ENCODE results near the gene PIR. TPM values are rescaled to one million over a fixed set of nuclear protein-coding genes. Genes with fewer than 3 reads are reported as not detected.

The PIR gene
- total RNA-seq, 1 donor from 2014 or later = 24.8 TPM

DNA sequence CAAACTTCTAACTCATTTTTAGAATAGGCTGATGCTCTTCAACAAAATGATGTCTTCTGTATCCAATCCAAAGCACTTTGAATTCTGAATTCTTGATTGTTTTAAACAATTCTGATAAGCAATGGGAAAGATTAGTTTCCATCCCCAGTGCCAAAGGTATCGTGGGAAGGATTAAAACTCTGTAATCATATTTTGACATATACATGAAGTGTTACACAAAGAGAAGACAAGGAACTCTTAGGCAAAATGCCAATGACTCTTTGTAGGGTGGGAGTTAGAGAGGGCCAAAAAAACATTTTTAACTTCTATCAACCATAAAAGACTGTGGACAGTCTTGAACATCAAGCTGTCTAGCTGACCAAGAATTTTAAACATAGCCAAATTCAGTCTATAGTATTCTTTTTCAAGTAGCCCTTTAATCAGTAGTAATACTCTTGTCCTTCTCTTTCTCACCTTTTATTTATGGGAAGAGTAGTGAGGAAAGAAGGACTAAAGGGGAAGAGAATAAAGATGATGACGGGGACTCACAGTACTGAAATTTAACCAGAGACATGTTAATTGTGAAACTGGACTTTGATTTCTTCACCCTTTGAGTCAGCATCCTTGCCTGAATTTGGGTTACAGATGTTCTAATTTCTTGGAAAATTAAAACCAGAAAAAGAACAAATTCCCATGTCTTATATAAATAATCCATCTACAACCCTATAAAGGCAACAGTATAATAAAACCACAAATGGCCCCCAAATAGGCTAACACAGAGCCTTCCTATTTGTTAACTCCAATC, 57.1 kb downstream of the PIR start:
- intact Hi-C loops (cut with DNase I) = no loop called here
- ATAC-seq = no peak
- TF ChIP-seq, protein P1, sequence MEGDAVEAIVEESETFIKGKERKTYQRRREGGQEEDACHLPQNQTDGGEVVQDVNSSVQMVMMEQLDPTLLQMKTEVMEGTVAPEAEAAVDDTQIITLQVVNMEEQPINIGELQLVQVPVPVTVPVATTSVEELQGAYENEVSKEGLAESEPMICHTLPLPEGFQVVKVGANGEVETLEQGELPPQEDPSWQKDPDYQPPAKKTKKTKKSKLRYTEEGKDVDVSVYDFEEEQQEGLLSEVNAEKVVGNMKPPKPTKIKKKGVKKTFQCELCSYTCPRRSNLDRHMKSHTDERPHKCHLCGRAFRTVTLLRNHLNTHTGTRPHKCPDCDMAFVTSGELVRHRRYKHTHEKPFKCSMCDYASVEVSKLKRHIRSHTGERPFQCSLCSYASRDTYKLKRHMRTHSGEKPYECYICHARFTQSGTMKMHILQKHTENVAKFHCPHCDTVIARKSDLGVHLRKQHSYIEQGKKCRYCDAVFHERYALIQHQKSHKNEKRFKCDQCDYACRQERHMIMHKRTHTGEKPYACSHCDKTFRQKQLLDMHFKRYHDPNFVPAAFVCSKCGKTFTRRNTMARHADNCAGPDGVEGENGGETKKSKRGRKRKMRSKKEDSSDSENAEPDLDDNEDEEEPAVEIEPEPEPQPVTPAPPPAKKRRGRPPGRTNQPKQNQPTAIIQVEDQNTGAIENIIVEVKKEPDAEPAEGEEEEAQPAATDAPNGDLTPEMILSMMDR (IDR thresholded peaks at IDR 0.05) = no peak

DNA sequence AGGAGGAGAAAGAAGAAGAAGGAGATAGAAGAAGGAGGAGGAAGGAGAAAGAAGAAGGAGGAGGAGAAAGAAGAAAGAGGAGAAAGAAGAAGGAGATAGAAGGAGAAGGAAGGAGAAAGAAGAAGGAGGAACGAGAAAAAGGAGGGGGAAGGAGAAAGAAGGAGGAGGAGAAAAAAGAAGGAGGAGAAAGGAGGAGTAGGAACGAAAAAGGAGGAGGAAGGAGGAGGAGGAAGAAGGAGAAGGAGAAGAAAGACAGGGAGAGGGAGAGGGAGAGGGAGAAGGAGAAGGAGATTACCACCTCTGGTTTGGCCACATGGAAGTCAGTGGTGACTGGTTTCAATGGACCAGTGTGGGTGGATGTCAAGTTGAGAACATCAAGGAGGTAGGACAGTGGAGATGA, 58.9 kb downstream of the PIR start:
- TF ChIP-seq, protein P1 (IDR thresholded peaks at IDR 0.05) = no peak
- no peaks in the 10 kb centered on the region for H3K36me3 ChIP-seq
- intact Hi-C loops (cut with DNase I) = no loop called here
- no peak overlapping the region for H3K27ac ChIP-seq
- H3K4me1 ChIP-seq = no peaks in the 10 kb centered on the region
- H3K27me3 ChIP-seq = no peaks in the 10 kb centered on the region
- no peaks in the 10 kb centered on the region for H3K9me3 ChIP-seq
- no peak for DNase-seq
- ATAC-seq = no peak
- H3K4me3 ChIP-seq = no peak overlapping the region

More for the DNA sequence above, 57.1 kb downstream of the PIR start:
- DNase-seq = no peak
- Histone ChIP-seq H3K27me3 (no peaks in the 10 kb centered on the region), H3K9me3 (no peaks in the 10 kb centered on the region), H3K4me3 (no peak overlapping the region), H3K36me3 (no peaks in the 10 kb centered on the region), H3K27ac (no peak overlapping the region), H3K4me1 (no peaks in the 10 kb centered on the region)

DNA sequence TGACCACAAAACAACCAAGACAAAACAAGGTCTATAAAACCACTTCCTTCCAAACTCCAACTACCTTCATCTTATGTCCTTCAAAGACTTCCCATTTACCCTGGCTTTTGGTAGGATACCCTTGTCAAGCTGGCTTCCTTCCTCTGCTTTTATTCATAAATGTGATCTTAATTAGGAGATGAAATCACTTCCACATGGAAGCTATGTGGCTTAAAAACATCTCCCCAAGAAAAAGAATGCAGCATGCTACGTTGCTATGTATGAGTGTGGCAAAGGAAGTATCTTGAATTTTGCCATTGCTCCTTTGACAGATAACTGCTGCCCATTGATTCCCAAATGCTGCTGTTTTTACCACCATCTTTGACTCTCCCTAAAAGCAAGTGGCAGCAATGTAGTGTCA, 62.5 kb downstream of the PIR start:
- DNase-seq = no peak
- Histone ChIP-seq H3K27ac (no peak overlapping the region), H3K4me1 (no peaks in the 10 kb centered on the region), H3K4me3 (no peak overlapping the region), H3K9me3 (no peaks in the 10 kb centered on the region), H3K36me3 (no peaks in the 10 kb centered on the region), H3K27me3 (no peaks in the 10 kb centered on the region)
- TF ChIP-seq, protein P1 (IDR thresholded peaks at IDR 0.05) = no peak
- intact Hi-C loops (cut with DNase I) = no loop called here
- ATAC-seq = no peak

DNA sequence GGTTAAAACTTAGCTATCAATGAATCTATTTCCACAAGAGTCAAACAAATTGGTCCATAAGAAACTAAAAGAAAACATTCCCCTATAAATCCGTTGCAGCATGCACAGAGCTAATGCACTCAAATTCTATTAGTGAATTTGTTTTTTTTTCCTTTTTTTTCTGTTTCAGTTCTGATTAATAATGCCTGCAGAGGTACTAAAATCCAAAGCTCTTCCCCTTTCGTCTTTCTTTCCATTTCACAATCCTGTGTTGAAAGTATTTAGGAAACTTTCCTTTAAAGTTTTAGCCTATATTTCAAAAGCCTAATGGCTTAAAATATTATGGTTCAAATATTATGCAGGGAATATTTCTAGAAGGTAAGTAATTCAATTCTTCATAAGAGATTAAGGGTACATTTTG, 63.1 kb downstream of the PIR start:
- H3K4me1 ChIP-seq = no peaks in the 10 kb centered on the region
- no peak overlapping the region for H3K27ac ChIP-seq
- no peaks in the 10 kb centered on the region for H3K9me3 ChIP-seq
- TF ChIP-seq, protein P1 (IDR thresholded peaks at IDR 0.05) = no peak
- intact Hi-C loops (cut with DNase I) = no loop called here
- H3K27me3 ChIP-seq = no peaks in the 10 kb centered on the region
- no peak overlapping the region for H3K4me3 ChIP-seq
- H3K36me3 ChIP-seq = no peaks in the 10 kb centered on the region
- DNase-seq (no peak), ATAC-seq (no peak)

DNA sequence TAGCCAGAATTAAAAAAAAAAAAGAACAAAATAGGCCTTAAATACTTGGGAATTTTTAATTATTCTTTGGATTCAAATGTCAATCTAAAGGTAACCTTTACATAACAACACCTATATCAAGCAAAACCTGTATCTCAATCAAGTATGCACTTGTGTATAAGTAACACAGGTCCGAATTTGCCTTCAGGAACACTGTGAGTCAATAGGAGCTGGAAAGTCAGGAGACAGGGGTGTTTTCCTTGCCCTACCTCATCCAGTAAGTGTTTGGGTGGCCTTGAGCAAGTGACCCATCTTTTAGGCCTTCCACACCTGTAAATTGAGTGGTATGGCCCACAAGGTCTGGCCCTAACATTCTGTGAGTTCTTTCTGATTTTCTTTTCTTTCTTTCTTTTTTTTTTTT, 68.1 kb downstream of the PIR start:
- DNase-seq (no peak), ATAC-seq (no peak)
- intact Hi-C loops (cut with DNase I) = no loop called here
- H3K27me3 ChIP-seq = no peaks in the 10 kb centered on the region
- H3K9me3 ChIP-seq = no peaks in the 10 kb centered on the region
- H3K4me3 ChIP-seq = no peak overlapping the region
- H3K36me3 ChIP-seq = no peaks in the 10 kb centered on the region
- H3K4me1 ChIP-seq = no peaks in the 10 kb centered on the region
- TF ChIP-seq, protein P1 (IDR thresholded peaks at IDR 0.05) = no peak
- no peak overlapping the region for H3K27ac ChIP-seq
